NCI-H187 treated with DMSO at 0.1 percent for 48 hours (cell line): Measurements from ENCODE around the gene MGAT4C.

Experiments used
- DNase-seq: peaks from one replicate; lab custom pipeline; 2025; lab: John Stamatoyannopoulos, UW

The MGAT4C gene

DNA sequence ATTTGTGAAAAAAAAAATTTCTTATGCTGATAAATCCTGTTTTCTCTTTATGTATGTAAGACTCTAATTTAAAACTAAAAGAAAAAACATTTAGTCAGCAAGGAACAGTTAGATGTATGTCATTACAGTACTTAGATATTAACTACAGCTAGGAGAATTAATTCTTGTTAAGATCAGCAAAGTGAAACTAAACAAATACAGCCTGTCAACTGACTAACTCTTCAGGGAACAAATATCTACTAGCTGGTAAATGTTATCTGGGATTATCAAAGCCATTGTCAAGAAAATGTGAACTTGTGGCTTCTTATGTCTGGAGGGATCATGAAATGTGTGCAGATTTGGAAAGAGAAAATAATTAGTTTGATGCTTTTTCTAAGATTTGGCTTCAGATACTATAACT lies 27.5 kb downstream of the MGAT4C start:
- DNase-seq = no peak

DNA sequence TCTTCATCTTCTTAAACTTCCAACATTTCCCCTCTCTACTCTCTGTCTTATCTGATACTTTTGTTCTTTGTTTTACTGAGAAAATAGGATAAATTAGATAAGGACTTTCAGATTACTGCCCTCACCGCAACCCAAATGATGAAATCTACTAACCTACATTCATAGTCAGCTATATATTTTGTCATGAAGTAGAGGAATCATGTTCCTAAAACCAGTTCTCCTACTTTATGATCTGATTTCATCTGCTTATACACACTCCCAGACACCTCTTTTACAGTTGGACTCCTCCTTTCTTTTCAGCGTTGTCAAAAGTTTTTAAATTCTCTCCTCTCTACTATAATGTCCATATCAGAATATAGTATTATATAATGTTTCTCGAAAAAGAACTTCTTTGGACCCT lies 29.7 kb downstream of the MGAT4C start:
- no peak for DNase-seq

DNA sequence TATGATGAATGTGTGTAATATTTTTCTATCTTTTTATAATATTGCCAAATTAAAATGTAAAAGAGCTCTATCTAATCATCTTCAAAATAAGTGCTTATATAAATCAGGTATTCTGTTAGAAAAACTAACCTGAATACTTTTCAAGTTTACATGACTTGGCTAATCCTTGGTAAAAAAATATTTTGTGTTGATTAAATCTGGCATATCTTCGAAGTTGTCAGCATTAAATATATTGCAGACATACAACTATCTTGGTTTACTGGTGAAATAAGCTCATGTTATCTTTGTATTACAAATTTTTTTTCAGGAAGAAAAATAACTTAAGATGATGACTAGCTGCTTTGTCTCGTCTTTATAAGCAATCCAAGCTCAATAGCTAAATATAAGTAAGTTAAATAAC lies 39.6 kb downstream of the MGAT4C start:
- no peak for DNase-seq

DNA sequence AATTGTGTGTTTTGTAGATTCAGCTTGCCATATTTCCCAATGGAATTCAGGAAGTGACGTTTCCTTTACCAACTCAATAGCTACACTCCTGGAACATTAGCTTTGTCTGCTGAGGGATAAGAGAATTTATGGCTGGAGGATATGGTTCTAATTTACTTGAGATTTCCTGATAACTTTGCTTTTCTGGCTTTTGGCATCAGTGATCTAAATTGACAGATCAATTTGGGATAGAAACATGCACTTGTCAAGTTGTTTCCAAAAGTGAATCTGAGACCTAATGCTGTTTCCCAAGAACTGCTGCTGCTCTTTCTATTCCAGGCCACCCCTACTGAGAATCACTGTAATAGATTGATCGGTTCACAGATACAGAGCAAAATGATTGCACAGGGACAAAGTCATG lies 43.2 kb downstream of the MGAT4C start:
- no peak for DNase-seq

DNA sequence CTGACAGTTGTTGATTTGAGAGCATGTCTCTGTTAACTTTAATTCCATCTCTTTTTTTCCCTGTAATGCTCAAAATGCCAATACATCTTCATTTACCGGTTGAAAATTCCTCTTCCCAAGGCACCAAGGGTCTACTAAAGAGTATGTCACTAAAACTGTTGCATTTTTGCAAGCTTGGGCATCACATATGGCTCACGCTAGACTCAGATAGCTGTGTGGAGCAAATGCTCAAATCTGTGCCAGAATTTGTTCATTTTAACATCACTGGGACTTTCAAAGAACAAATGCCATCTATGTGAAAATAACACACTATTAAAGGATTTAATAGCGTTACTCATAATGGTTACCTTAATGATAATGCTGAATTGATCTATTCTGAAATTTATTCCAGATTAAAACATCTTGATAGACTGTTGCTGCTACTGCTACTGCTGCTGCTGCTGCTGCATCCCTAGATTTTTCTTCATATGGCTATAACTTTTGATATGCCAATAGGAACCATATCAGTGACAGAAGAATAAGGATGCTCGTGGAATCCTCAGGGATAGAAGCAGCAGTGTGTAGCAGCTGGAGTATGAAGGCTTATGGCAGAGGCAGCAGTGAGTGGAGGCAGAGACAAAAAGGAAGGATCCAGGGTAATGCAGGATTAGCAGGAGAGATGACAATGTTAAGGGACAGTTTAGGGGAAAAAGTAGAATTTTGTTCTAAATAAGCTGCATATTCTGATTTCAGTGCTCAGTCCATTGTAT lies 57.3 kb downstream of the MGAT4C start:
- DNase-seq = no peak

DNA sequence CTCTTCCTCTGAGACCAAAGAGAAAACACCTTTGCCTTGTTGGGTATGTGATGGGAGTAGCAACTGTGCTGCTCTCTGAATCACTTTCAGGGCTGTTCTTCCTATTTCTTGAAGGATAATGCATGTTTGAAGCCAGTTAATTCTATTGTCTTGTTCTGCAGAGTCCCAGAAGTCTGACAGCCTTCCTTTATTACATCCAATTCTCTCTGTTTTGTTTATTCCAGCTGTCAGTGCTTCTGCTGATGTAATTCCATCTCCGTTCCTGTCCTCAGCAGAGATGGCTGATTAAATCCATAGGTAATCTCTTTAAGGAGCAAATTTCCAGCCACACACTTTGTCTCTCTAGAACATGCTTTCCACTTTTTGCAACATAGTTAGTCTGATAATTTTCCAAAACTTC lies 59.7 kb downstream of the MGAT4C start:
- no peak for DNase-seq

DNA sequence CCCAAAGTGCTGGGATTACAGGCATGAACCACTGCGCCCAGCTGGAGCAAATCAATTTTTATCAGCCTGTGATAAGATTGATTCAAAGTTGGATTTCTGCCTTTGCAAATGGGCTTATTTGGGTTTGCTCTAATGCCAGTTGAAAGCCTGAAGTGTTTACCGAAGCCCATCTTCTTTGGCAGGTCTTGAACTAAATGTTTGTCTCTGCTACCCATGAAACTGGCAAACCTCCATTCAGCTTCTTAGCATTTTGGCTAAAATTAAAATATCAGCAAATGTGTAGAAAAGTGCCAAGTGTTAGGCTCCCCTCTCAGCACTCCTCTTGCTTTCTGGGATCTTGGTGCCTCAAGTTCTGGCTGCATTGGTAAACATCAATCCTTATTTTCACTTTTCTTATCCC lies 61.5 kb downstream of the MGAT4C start:
- no peak for DNase-seq

DNA sequence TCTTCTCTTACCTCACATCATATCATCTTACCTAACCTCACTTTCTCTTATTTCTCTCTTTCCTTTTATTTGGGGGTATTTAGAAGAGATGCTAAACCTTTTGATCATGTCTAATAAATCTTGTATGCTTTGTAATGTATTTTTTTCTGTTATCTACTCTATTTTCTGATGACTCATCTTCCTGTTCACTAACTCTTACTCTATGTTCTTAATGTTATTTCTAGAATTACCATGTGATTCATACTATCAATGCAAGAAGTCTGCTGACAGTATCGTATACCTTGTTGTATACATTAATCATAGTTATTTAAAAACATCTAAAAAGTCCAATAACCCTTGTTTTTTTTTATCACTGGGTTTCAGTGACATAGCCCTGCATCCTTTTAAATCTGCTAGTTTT lies 62.3 kb downstream of the MGAT4C start:
- DNase-seq = no peak

DNA sequence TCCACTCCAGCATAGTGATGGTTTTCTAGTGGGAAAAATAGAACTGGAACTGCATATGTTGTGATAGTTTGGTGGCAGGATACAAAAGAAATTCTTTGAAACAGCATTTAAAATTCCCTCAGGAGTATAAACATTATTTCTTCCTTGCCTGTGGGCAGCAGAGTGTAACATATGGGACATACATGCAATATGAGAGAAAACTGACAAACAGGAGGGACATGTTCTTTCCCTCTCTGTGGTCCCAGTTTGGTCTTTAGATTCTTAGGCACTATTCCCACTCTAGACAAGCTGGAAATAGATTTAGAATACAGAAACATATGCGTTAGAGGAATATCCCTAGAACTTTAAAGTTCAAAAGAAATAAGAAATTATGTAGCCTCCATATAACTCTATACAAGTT lies 68.0 kb downstream of the MGAT4C start:
- DNase-seq = no peak

DNA sequence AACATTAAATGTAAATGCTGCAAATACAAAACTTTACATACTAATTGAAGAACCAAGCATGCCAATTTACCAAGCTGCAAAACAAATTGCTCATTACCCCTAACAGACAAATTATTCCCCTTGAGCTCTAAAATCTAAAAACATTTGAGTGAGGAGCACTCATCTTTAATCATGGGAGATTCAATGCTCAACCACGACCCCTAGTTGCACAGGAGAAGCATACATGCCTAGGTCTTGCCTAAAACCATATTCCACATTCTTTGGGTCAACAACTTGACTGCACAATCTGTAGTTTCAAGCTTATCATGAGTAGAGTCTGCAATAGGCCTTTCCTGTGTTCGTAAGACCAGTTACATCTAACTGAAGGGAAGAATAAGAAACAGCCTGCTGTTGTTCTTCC lies 69.7 kb downstream of the MGAT4C start:
- DNase-seq = no peak

DNA sequence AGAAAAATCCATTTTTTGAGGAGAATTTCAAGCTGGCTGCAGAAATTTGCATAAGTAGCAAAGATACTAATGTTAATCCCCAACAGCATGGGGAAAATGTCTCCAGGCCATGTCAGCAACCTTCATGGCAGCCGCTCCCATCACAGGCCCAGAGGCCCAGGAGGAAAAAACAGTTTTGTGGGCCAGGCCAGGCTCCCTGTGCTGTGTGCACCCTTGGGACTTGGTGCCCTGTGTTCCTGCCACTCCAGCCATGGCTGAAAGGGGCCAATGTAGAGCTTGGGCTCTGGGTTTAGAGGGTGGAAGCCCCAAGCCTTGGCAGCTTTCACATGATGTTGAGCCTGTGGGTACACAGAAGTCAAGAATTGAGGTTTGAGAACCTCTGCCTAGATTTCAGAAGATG lies 76.3 kb downstream of the MGAT4C start:
- DNase-seq = no peak

DNA sequence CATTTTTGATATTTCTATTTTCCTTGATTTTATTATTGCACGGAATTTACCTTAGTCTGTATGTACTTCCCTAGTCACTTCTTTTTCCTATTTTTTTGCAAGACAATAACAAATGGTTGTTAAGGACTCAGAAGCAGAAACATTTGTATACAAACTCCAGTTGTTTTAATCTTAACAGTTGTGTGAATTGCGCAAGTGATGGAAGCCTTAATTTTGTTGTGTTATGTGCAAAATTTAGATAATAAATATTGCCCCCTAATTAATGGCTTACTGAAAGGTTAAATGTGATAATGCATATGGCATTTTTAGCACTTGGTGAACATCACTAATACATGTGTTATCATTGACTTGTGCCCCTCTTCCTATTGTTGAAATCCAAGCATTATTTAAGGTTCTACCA lies 82.0 kb downstream of the MGAT4C start:
- no peak for DNase-seq

DNA sequence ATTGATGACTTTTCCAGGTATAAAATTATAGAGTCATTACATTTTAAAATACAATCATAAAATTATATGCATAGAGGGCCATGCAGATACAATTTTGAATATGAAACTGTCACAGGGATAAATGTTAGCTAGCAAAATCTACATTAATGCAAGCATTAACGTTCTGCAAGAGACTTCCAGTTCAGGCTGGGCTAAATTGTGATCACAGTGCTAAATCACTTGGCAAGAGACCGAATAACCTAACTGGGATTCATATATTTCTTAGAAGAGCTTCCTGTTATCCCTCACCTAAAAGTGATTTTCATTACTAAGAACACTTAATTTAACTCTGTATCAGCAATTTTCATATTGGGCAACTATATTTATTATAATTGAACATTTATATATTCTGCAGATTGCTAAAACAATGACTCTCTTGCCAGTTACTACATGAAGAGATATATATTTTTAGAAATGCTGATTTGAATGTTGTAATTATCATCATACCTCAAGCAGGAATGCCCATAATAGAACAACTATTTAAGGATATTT lies 83.2 kb downstream of the MGAT4C start:
- DNase-seq = no peak

DNA sequence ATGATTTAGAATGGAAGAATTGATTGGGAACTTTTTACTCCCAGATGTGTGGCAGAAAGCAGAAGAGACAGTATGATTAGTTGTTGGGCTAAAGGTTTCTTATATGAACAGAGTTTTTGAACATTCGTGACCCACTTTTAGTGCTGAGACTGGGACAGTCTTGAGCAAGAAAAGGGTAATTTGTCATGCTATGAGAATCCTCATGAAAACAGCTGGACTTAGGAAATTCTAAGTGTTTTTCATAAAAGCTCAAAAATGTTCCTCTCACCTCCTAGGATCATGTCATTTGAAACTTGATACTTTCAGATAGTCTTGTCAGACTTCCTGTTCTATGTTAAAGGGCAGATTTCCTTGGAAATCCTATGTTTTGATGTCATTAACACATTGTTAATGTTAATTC lies 86.1 kb downstream of the MGAT4C start:
- DNase-seq = no peak

DNA sequence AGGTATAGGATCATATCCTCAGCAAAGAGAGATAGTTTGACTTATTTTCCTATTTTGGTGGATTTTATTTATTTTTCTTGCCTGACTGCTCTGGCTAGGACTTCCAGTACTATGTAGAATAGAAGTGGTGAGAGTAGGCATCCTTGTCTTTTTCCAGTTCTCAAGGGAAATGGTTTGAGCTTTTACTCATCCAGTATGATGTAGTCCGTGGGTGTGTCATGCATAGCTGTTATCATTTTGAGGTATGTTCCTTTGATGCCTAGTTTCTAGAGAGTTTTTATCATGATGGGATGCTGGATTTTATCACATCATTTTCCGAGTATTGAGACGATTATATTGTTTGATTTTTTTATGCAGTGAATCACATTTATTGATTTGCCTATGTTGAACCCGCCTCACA lies 97.2 kb downstream of the MGAT4C start:
- no peak for DNase-seq

DNA sequence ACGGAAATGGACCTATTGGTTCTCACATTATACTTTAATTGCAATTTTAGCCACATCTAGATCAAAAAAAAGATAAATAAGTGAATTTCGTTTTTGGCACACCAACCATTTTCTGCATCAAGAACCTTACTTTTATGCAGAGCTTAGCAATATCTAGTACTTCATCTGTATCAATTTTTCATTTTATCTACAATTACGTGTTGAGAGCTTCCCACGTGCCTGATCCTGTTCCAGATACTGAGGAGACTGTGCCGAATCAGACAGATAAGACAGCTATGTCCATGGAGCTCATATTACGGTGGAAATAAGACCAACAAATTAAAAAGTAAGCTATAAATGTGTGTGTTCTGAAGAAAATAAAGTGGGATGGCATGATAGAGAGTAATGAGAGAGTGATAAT lies 101.6 kb downstream of the MGAT4C start:
- no peak for DNase-seq

DNA sequence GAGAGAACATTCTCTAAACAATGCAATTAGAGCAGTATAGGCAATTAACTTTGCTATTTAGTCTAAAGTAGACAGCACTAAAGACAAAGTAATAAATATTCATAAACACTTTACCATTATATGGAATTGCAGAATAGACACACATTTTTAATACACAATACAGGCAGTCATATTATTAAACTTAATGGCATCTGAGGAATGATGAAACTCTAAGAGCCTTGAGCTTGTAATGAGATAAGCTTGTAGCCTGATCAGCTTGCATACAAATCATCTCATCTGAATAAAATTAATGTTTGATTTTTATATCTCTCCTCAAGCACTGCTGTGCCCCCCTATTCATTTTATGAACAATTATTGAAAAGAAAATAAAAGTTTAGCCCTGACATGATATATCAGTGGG lies 107.6 kb downstream of the MGAT4C start:
- DNase-seq = no peak

DNA sequence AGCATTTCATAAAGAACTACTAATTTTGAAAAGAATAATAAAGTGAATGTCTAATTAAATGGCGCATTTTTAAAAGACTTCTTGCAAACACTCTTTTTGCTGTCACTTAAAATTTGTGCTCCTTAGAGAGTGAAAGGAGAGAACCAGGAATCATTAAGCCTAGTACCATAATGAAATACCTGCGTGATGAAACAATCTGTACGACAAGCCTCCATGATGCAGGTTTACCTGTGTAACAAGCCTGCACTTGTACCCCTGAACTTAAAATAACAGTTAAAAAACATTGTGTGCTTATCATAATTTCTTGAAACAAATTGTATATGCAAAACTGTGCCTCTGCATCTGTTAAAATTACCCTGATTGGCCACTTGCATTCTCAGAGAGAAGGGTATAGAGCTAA lies 108.1 kb downstream of the MGAT4C start:
- no peak for DNase-seq

DNA sequence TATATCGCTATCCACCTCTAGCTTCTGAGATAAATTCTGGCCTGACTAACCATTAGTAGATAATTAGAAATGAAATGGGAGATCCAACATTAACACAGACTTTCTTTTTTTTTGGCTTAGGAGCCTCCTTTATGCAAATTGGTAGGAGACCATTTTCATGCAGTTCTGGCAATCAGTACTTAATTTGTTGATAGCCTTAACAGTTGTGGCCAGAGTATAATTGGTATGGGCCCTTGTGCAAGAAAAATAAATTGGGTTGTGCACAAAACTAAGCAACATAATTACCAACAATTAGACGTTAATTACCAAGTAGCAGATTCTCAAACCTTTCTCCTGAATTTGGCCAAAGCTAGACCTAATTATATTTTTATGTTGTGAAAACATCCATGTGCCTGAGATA lies 111.0 kb downstream of the MGAT4C start:
- no peak for DNase-seq

DNA sequence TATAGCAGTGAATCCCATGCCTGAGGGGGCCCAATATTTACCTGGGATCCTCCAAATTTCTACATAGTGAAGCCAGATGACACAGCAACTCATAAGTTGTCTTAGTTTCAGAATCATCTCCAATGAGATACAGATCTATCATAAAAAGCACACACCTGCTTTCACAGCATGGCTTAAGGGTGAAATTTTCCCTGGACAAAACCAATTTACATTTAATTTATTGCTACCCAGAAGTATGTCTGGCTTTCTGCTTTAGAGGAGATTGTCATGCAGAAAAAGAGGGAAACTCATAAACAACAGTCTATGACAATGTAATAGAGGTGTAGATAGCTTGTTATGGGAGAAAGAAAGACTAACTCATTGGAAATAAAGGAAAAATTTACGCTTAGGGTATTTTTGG lies 113.0 kb downstream of the MGAT4C start:
- DNase-seq = no peak

DNA sequence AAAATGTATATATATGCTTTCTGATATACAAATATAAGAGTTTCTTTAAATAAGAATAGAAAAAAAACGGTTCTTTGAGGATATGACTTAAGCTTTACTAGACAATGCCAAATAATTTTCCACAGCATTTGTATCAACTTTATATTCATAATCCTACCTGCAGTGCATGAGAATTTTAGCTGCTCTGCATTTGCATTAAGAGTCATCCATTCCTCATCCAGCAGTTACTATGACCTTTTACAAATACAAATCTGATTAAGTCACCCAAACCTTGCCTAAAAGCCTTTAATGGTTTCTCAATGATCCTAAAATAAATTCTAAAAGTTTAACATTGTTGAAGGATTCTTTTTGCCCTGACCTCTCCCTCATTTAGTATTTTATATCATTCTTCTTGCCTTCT lies 116.5 kb downstream of the MGAT4C start:
- no peak for DNase-seq

DNA sequence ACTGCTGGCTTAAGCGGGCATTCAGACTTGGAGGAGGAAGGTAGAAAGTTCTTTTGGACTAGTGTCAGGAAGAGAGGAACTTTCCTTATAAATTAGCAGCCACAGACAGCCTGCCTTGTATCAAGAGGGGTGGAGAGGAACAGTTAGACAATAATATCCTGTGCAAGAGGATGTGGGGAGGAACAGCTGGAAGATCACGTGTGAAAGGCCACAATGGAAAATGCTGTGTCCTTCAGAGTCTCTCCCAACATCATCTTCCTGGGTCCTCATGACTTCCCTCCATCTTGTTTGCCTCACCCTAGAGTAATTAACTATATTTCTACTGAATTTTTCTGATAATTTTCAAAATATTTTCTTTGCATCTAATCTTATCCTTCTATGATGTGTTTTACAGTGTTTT lies 117.4 kb downstream of the MGAT4C start:
- DNase-seq = no peak

DNA sequence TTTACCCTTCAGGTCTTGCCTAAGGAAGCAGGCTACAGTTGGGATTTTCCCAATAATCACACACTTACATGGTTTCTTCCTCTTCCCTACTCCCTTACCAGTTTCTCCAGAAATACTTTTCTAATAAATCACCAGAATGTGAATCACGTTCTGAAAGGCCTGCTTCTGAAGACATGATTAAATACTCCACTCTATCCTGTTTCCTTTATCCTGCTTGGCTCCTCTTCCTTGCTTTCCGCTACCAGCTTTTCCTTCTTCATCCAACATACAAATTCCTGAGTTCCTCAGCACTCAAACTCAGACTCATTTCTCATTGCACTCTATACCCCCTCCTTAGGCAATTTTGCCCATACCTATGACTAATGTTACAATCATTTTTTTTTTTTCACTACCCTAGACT lies 118.3 kb downstream of the MGAT4C start:
- DNase-seq = no peak

DNA sequence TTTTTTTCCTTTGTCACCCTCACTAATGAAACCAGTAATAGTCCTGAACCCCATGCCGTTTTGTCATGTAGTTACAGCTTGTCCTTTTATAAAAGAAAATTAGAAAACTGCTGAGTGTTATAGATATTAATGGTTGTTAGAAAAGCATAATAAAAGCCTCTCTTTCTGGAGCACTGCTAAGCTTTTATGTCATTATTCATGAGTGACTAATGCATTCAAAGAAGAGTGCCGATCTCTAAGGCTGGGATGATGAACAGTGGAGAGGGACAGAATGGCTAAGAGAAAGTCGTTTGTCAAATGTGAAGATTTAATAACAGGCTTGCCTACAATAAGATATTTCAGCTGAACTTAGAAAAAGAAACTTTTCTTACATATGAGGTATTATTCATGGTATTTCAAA lies 121.6 kb downstream of the MGAT4C start:
- no peak for DNase-seq
